CD4-positive, alpha-beta T cell treated with Interferon gamma for 1 hour (primary cell): ENCODE measurements around the gene TTLL11.

ENCODE experiments used
- DNase-seq: peaks from one replicate; pipeline ENCODE4 v3.0.0-alpha.2; 2020

Gene TTLL11

DNA sequence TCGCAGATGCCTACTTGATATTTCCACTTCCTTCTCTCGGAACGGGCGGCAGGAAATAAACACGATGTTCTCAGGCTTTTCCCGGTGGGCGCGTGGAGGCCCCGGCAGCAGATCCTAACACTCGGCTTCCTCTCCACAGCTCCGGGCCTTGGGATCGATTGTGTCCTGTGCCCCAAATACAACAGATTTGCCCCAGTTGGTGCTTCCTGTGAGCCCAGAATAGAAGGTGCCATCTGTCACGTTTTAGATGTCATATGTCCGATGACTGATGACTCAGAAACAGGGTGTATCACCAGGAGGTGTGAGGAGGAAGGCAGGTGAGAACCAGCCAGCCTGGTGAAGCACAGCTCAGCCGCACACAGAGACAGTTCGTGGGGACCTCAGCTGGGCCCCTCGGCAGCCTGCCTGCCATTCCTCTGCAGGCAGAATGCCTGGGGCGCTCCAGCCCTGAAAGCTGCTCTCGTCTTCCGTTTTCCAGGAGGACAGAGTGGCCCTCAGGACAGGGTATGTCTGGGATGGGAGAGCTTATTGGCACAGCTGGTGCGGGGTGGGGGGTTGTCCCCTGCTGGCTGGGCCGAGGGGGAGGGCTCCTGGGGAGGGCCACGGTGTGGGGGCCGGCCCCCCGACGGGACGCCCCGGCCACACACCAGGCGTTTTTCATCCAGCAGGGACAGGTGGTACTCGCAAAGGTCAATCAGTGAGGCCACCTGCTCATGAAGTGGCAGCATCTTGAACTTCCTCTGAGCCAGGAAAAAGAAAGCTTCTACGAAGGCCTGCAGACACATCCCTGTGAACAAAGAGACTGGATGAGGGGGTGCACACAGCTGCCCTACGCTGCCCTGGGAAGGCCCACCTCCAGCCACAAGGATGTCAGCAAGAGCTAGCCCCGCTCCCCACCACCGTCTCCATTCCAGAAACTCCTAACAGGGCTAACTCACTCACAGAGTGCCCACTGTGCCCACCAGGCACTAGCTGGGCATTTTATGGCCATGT, 270.7 kb downstream of the TTLL11 start:
- no peak for DNase-seq

DNA sequence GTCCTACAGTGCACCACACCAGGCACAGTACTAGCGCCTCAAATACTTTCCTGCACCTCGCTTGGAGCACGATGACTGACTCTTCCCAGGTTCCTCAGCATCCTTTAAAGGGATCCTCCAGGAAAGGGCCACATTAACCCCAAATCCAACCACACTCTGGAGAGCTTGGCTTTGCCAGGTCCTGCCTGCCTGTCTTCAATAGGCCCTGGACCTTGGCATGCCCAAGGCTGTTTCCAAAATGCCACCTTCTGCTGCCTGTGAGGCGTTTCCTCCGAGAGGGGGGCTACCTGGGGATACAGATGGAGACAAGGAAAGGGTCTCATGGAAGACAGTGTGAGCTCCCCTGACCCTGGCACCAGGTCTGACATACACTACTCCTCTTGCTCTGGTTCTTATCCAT, 271.8 kb downstream of the TTLL11 start:
- DNase-seq = no peak

DNA sequence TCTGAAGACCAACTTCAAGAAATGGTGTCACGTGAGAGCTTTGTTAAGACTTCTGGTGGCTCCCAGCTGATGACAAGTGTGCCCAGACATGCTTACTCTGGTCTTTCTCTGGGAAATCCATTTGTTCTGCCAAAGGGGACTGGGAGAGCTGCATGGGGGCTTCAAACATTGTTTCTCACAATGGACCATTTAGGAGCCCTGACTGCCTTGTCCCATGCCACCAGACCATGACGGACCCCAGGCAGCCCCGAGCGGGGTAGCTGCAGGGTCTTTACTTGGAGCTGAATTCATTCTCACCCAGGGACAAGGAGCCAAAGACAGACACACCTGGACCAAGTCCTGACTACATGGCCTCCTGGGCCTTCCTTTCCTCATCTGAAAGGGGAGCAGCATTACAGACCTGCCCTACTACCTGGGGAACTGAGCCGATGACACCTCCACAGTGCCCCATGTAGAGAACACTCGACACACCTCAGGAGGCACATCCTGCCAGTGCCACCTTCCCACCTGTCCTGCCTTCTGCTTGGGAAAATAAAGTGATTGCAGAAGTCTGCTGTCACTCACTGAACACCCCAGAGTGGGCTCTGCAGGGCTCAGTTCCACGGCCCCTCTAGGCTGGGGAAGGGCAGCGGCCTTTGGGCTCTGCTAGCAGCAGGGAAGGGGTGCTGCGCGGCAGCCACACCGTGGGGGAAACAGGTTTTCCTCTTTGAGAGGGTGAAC, 272.7 kb downstream of the TTLL11 start:
- DNase-seq = no peak

DNA sequence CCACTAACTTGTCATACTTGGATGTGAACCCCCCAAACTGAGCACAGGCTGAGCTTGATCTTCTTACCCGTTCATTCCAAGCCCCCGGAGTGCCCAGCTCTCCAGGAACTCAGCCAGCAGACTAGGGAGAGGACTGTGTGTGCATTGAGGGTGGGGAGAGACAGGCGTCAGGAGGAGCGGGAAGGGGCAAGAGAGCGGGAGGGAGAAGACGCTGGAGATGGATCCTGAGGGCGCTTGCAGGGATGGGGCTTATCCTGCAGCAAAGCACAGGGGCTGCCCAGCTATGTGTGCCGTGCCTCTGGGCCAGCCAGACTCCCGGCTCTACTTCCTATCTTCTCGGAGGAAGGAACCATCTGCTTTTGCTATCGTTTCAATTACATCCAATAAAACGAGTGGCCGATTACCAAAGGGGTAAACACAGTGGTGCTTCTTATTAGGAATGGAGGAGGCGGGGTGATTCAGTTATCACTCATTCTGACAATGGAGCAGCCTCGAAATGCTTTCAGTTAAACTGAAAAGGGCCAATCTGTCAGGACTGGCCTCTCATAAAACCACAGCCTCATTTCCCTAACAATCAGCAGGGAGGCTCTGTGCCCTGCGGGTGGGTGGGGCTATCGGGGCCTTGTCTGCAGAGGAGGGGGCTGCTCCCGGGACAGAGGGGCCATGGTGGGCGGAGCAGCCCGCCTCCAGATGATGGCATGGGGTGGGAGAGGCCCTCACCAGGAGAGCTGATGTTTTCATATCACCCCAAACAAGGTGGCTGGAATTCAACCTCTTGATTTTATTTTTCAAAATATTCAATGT, 273.5 kb downstream of the TTLL11 start:
- no peak for DNase-seq

DNA sequence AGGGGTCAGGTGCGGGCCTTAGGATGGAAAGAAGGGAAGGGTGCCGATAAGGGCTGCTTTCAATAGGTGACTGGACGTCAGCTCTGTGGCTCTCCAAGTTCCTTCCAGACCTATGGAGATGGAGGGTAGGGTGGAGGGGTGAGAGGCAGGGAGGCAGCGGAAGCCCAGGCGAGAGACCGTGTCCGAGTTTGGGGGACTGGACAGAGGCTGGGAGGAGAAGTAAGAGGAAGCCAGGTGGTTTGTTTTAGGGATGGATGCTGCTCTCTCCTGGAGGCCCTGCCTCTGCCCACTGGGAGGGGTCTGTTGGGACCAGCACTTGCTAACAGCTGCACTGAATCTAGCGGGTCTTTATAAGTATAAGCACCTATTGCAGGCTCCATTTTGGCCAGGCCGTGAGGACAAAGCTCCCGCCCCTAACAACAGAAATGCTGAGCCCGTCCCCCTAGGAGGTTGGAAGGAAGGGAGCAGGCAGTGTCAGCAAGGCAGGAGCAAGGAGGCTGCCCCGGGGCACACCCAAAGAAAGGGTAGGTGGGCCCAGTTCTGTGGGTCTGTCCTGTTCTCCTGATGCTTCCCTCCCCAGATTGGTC, 274.2 kb downstream of the TTLL11 start:
- no peak for DNase-seq

DNA sequence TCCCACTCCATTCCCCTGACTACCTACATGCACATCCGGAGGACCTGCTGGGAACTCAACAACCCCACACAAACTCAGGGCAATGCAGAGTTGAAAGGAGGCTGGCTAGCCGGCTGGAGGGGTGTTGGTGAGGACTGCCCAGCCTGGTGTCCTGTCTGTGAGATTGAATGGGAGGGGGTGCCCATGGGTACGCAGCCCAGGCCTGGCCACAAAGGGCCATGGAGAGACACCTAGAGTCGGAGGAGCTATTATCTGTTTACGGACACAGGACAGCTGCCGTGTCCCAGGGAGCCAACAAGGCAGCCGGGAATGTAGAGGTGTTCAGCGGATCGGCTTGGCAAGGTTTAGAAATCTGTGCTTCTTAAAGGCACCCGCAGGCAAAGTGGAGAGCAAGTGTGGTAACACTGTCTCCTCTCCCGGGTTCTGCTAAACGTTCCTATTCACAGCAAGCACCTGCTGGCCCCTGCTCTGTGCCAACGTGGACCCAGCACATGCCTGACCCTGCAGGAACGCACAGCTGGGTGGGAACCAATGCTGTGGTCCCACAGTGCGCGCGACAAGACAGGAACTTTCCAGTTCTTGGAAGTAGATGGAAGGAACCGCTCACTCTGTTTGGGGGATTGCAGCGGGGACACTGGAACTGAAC, 275.0 kb downstream of the TTLL11 start:
- DNase-seq = no peak

DNA sequence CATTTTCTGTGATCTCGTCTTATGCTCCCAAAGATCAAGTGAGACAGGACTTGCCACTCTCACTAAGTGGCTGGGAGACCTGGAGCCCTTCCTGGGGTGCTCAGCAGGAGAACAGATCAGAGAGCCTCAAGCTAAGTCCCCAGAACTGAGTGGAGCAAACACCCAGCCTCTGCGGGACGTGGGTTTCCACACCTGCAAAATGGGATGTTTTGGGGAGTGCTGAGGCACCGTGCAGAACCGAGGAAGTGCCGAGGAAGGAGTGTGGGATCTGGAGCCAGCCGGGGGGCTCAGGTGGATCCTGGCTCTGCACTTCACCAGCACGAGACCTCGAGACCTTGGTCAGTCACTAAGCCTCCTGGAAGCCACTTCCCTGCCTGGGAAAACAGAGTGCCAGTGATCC, 275.6 kb downstream of the TTLL11 start:
- DNase-seq = no peak

DNA sequence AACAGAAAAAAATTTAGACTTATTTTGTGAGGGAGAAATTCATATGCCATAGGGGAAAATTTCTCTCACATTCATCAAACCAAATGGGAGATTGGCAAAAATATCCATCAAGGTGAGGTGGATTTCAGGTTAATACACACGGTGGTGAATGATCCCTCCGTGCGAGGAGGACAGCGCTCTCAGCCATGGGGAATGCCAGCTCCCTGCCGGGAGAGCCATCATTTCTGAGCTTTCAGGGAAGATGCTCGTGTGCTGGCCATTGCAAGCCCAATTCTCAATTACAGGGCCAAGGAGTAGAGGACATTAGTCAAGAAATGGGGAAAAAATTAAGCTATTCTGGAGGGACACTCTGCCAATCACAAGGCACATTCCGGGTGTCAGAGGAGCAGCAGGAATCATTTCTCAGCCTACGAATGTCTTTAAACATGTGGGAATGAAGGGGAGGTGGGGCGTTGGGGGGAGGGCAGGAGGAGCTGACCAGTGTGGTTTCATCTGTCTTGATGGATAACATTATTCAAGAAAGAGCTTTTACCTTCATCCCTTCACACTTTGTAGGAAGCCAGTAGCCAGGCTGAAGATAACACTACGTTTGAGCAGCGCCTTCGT, 276.2 kb downstream of the TTLL11 start:
- no peak for DNase-seq

DNA sequence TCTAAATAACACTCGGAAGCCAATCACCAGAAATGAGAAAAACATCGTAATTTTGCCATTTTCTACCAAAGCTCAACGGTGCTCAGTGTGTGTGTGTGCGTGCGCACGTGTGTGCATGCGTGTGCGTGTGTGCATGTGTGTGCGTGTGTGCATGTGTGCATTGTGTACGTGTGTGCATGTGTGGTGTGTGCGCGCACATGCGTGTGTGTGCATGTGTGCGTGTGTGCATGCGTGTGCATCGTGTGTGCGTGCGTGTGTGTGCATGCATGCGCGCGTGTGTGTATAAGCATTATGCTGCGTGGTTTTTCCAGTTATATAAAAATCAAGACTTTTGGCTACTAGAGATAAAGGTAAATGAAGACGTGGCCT, 276.7 kb downstream of the TTLL11 start:
- DNase-seq = no peak

DNA sequence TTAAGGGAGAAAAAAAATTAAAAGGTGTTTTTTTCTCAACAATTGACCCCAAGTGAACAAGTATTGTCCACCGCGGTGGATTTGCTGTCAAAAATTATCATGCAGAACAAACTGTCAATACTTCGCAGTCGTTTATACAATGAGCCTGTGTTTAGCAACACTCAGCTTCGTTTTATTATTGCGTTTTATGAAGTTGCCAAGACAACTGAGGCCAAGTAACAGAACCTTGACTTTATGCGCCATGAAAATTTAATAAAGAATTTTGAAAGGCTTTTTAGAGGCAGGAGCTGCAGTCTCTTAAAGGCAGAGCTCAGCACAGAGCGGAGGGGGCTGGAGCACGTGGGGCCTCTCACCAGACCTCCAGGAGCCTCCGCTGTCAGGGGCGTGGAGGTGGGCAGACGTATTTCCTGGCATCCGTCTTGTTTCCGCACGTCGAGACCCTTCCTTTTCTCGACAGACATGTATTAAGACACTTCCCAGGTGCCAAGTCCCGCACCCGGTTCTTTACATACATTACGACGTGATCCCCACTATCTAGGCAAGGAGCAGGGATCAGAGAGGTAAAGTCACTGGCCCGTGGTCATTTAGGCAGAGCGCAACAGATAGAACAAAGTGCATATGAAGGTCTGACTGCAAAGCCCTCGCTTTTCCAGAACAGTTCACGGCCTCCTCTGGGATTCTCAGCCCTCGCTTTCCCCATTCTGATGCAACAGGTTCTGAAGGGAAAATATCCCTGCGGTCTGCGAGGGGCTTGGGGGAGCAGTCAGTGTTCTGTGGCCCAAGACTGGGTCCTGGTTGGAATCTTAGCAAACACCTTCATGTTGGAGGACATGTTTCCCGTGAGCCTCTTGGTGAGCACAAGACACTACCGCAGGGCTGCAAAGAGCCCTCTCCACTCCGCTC, 277.3 kb downstream of the TTLL11 start:
- no peak for DNase-seq

DNA sequence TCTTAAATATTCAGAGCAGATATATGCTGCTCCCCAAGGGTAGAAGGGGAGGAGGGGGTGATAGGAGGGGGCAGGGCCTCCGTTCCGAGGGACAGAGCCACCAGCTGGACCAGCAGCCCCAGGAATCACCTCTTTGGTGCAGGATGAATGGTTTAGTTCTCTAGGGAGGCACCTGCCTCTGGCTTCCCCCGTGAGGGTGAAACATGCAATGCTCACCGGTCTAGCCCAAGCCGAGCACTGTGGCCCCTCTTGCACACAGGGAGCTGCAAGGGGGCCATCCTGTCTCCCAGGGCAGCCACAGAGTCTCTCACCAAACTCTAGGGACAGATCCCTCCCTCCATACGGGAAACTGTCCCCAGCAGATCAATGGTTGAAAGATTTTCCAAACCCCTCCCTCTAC, 278.0 kb downstream of the TTLL11 start:
- DNase-seq = no peak

DNA sequence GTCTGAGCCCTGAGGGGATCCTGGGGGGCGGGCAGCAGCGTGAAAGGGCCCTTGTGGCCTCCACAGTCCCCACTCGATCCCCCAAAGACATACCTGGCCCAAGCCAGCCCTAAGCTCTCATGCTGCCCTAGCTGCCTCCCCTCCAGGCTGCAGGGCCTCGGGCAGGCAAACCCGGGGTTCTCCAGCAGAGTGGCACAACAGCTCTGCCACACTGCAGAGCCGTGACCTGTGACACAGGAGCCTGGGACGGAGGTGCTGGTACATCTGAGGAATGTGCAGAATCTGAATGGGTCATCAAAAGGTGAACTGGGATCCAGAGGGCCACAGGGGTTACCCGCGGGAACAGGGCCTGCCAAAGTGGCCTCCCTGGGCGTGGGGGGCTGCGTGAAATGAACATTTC, 278.5 kb downstream of the TTLL11 start:
- no peak for DNase-seq

DNA sequence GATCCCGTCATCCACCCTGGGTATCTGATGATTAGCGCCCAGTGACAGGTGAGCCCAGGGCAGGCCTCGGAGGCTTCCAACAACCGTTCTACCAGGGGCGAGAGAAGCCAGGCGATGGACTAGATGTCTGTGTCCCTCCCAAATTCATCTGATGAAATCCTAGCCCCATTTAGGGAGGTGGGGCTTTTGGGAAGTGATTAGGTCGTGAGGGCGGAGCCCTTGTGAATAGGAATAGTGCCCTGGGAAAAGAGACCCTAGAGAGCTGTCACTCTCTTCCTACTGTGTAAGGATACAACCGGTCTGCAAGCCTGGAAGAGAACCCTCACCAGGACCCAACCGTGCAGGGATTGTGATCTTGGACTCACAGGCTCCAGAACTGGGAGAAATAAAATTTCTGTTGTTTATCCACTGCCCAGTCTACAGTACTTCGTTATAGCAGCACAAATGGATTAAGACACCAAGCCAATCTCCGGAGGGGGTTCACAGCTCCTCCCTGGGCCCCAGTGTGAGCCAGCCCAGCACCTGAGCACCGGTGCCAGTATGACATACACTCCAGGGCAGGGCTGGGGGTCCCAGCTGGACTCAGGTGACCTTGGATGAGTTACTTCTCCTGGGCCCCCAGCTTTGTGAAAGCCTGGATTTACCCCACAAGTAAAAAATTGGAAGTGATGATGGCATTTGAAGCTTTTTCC, 279.4 kb downstream of the TTLL11 start:
- DNase-seq = no peak

DNA sequence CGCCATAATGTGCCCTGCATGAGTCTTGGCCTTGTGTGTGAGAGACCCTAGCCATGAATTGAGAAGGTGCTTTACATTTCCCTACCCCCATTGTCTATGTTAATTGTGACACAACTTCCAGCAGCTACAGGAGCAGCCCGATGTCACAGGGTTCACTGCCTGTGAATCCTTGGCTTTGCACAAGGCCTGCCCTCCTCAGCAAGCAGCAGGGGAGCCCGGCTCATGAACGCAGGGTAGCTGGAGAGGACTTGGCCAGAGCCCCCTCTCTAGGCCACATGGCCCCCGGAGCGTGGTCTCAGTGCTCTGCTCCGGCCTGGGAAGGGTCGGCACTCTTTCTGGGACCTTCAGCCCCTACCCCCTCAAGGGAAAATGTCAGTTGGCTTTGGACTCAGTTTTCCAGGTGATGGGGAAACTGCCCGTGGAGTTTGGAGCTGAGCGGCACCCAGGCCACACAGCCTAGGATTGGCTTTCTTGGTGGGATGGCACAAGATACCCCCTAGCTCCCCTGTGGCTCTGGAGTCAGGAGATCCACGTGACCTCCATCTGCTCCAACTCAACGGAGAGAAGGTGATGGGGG, 280.9 kb downstream of the TTLL11 start:
- no peak for DNase-seq

DNA sequence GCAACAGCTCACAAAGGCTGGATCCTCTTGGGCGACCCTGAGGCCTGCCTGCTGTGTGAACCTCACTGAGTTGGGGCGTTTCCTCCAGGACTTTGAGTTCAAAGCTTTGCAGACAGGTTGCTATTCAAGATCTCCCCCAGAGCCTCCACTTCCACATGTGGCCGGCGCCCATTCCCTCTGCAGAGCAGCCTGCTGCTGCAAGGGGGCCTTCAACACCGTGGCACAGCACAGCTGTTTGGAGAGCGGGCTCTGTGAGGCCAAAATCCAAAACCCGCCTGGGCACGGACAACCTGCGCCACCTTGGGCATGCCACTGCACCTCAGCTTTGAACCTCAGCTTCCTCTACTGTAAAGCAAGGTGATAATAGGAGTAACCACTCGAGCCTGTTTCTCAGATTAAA, 281.4 kb downstream of the TTLL11 start:
- no peak for DNase-seq

DNA sequence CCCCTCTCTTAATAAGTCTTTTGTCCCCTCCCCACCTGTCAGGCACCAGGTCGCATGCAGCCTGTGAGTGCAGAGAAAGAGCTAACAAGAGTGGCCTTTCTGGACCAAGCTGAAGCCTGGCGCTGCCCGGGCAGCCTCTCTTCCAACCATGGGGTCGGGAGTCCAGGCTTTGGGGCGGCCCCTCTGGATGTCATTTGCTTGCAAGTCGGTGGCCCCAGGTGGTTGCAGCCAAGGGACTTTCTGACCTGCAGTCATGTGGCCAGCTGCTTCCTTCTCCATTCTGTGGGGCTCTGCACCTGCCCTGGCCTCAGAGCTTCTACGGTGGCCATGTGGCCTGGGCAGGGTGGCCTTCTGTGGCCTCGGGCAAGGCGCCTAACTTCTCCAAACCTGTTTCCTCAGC, 282.0 kb downstream of the TTLL11 start:
- no peak for DNase-seq

DNA sequence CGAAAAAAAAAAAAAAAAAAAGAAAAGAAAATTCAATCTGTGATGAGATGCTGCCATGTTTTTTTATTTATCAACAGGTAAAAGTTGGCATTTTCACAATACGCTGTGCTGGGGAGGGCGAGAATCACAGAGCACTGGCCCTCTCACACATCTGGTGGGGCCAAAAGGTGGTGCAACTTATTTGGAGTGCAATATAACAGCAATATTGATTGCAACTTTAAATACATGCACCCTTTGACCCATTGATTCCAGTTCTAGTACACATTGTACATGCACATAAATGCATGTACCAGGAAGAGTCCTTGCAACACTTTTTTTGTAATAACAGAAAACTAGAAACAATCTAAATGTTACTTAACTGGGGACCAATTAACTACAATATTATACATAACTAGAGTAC, 282.6 kb downstream of the TTLL11 start:
- no peak for DNase-seq

DNA sequence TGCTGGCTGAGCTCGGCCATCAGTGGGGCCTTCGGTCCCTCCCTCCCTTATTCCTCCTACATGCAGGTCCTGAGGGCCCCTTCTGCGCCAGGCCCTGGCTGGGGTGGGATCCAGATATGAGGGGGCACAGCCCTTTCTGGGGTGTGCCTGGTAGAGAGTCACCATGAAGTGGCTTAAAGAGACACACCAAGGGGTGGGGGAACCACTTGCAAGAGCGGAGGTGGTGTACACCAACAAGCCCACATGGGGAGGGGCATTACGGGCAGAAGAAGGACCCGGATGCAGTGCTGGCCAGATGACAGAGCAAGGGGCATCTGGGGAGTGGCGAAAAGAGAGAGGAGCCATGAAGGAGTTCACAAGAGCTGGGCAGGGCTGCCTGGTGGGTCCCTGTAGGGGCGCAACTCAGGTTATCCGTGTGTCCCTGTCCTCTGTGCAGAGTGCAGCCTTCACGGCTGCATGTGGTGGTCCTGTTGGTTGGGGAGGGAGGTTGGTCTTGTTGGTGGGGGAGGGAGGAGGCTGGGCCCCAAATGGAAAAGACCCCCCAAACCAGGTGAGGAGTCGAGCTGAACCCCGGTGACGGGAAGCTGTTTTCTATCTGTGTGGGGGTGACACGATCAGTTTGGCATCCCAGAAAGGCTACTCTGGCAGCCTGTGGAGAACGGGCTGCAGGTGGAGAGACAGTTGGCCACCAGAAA, 283.6 kb downstream of the TTLL11 start:
- DNase-seq = no peak

DNA sequence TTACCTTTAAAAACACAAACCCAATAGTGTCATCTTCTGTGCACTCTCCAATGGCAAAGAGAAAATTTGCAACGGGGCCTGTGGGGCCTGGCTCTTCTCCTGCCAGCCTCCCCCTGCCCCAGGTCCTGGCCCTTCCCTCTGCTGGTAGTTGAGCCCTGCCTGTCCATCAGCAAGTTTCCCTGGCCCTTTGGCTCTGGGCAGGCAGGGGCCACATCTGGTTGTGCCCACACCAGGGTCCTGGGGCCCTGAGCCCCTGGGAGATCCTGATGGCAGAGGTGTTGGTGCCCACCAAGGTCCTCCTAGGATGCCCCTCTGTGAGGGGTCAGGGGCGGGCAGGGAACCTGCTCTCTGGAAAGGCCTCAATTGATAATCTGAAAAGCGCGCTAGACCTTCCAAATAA, 284.3 kb downstream of the TTLL11 start:
- DNase-seq = no peak
